HCT116 (cell line): ENCODE measurements around the gene CDAN1. TPM values are rescaled to one million over a fixed set of nuclear protein-coding genes. Genes with fewer than 3 reads are reported as not detected.
"Not testable (repeated sequence)": the region's sequence is repeated elsewhere in the genome, so short reads cannot be mapped to it uniquely, and the experiment has no call there.

ENCODE experiments used
- ATAC-seq: fragments of 200-7000 bp; cut with Tn5 transposase; 2 replicates; pipeline ENCODE4 v1.9.1; 2020; ENCODE audit warnings: mild to moderate bottlenecking, moderate library complexity
- BruUV-seq: library from RNA; stranded (reverse); fragments of 400-500 nt; replicated peaks from 2 replicates; lab custom pipeline; 2021; lab: Mats Ljungman, UMichigan
- CTCF ChIA-PET: fragments of 300-600 bp; sonication (Branson Sonifier 250); formaldehyde crosslinking; loops from one replicate; lab custom pipeline; 2021; ENCODE audit warnings: antibody characterized with exemption; lab: Charles Lee
- POLR2A ChIA-PET: fragments of 300-600, 350-600 bp; sonication (Branson Sonifier 250); formaldehyde crosslinking; loops from one replicate; lab custom pipeline; 2021; ENCODE audit warnings: antibody characterized with exemption; lab: Charles Lee
- RAD21 ChIA-PET, 2 experiments: fragments of 300-600 bp; sonication (Branson Sonifier 250); formaldehyde crosslinking; loops; one replicate each; lab custom pipeline; 2023; ENCODE audit warnings: low total read pairs in 2 of 2; ENCODE audit not compliant: uncharacterized antibody in 2 of 2, unreplicated experiment in 2 of 2, low non-redundant PET in 1 of 2; lab: Charles Lee
- DNase-seq: peaks from one replicate; pipeline ENCODE4 v3.0.0-alpha.2; 2010; ENCODE audit warnings: low read depth, low spot score
- H2AFZ ChIP-seq: fragments of 200-600 bp; shearing (Covaris generic), sonication (generic); 2 replicates; pipeline ENCODE4 v1.6.1; 2017; ENCODE audit warnings: low read depth, mixed run types, mixed read lengths, antibody characterized with exemption, low read length; ENCODE audit not compliant: poor library complexity, severe bottlenecking
- H3K27ac ChIP-seq: 2 replicates; pipeline ENCODE4 v1.5.1; 2012; ENCODE audit warnings: low read depth, low read length
- H3K27me3 ChIP-seq: fragments of 200-600 bp; sonication (generic); 2 replicates; pipeline ENCODE4 v1.6.1; 2016; ENCODE audit warnings: mixed run types, low read length, mixed read lengths; ENCODE audit not compliant: insufficient read depth
- H3K36me3 ChIP-seq, 2 experiments: fragments of 200-500 bp in 1 of 2; fragments of 200-600 bp in 1 of 2; sonication (Bioruptor generic) in 1 of 2; sonication (generic) in 1 of 2; 2 replicates each; pipeline versions ENCODE4 v1.5.1 to v1.6.1; 2014 to 2016; ENCODE audit warnings: low read length in 2 of 2, inconsistent platforms in 1 of 2, mixed read lengths in 1 of 2, mixed run types in 1 of 2; ENCODE audit not compliant: insufficient read depth in 2 of 2, control insufficient read depth in 1 of 2
- H3K4me1 ChIP-seq, 2 experiments: fragments of 200-600 bp in 1 of 2; sonication (generic) in 1 of 2; 2 replicates each; pipeline versions ENCODE4 v1.5.1 to v1.6.1; 2012 to 2017; ENCODE audit warnings: low read length in 2 of 2, inconsistent platforms in 1 of 2, mild to moderate bottlenecking in 1 of 2, mixed read lengths in 1 of 2, mixed run types in 1 of 2, moderate library complexity in 1 of 2; ENCODE audit not compliant: insufficient read depth in 2 of 2, control insufficient read depth in 1 of 2
- H3K4me2 ChIP-seq: fragments of 200-600 bp; sonication (generic); 2 replicates; pipeline ENCODE4 v1.6.1; 2017; ENCODE audit warnings: mixed run types, low read length, mixed read lengths
- H3K4me3 ChIP-seq, 2 experiments: fragments of 200-600 bp in 1 of 2; sonication (generic) in 1 of 2; replicated peaks in 1 of 2; 2 replicates each; pipeline ENCODE4 v1.5.1; 2011 to 2016; ENCODE audit warnings: low read length in 2 of 2, control low read depth in 1 of 2, low read depth in 1 of 2, mild to moderate bottlenecking in 1 of 2, mixed read lengths in 1 of 2, mixed run types in 1 of 2
- H3K79me2 ChIP-seq: fragments of 200-600 bp; sonication (generic); 2 replicates; pipeline ENCODE4 v1.6.1; 2017; ENCODE audit warnings: mild to moderate bottlenecking, mixed run types, low read length, moderate library complexity, mixed read lengths; ENCODE audit not compliant: insufficient read depth
- H3K9ac ChIP-seq: fragments of 200-600 bp; sonication (generic); 2 replicates; pipeline ENCODE4 v1.6.1; 2016; ENCODE audit warnings: low read length, mixed read lengths
- H3K9me2 ChIP-seq: fragments of 200-600 bp; sonication (generic), shearing (Covaris generic); 2 replicates; pipeline ENCODE4 v1.6.1; 2017; ENCODE audit warnings: mixed run types, mild to moderate bottlenecking, moderate library complexity; ENCODE audit not compliant: insufficient read depth
- H3K9me3 ChIP-seq, 2 experiments: fragments of 200-500 bp in 1 of 2; fragments of 200-600 bp in 1 of 2; sonication (Bioruptor generic) in 1 of 2; sonication (generic) in 1 of 2; 2 replicates each; pipeline ENCODE4 v1.6.1; 2014 to 2017; ENCODE audit warnings: low read length in 2 of 2, mixed read lengths in 2 of 2, inconsistent platforms in 1 of 2, low read depth in 1 of 2, mild to moderate bottlenecking in 1 of 2, mixed run types in 1 of 2, moderate library complexity in 1 of 2; ENCODE audit not compliant: control insufficient read depth in 1 of 2, insufficient read depth in 1 of 2
- H4K20me1 ChIP-seq: fragments of 200-600 bp; sonication (generic), shearing (Covaris generic); 2 replicates; pipeline ENCODE4 v1.6.1; 2017; ENCODE audit warnings: mixed run types, mild to moderate bottlenecking, moderate library complexity; ENCODE audit not compliant: insufficient read depth
- ATF3 ChIP-seq: IDR thresholded peaks from 2 replicates; pipeline ENCODE4 v1.6.1; 2012
- CEBPB ChIP-seq: IDR thresholded peaks from 2 replicates; pipeline ENCODE4 v1.6.1; 2012; ENCODE audit warnings: low read depth
- EGR1 ChIP-seq: IDR thresholded peaks from 2 replicates; pipeline ENCODE4 v1.6.1; 2012; ENCODE audit warnings: low read depth
- EZH2 ChIP-seq: fragments of 200-600 bp; sonication (generic); IDR thresholded peaks from 2 replicates; pipeline ENCODE4 v1.6.1; 2017; ENCODE audit warnings: antibody characterized with exemption, mixed run types
- FOSL1 ChIP-seq: IDR thresholded peaks from 2 replicates; pipeline ENCODE4 v1.6.1; 2012; ENCODE audit warnings: low read depth
- POLR2AphosphoS5 ChIP-seq: IDR thresholded peaks from 2 replicates; pipeline ENCODE4 v1.6.1; 2011; ENCODE audit warnings: mild to moderate bottlenecking, low read depth, low read length, moderate library complexity
- RAD21 ChIP-seq: IDR thresholded peaks from 2 replicates; pipeline ENCODE4 v1.6.1; 2012; ENCODE audit warnings: low read depth, mild to moderate bottlenecking
- REST ChIP-seq: IDR thresholded peaks from 2 replicates; pipeline ENCODE4 v1.6.1; 2012; ENCODE audit warnings: low read depth
- SIN3A ChIP-seq: IDR thresholded peaks from 2 replicates; pipeline ENCODE4 v1.6.1; 2012; ENCODE audit warnings: low read depth
- SP1 ChIP-seq: IDR thresholded peaks from 2 replicates; pipeline ENCODE4 v1.6.1; 2012; ENCODE audit warnings: low read depth
- SRF ChIP-seq: IDR thresholded peaks from 2 replicates; pipeline ENCODE4 v1.6.1; 2012; ENCODE audit warnings: low read depth
- TCF7L2 ChIP-seq: IDR thresholded peaks from 2 replicates; pipeline ENCODE4 v1.7.0; 2011; ENCODE audit warnings: borderline replicate concordance, inconsistent platforms; ENCODE audit not compliant: insufficient read depth, insufficient read length; ENCODE audit errors: extremely low read depth
- YY1 ChIP-seq: IDR thresholded peaks from 2 replicates; pipeline ENCODE4 v1.6.1; 2011; ENCODE audit warnings: low read length, low read depth, moderate library complexity, mild to moderate bottlenecking; ENCODE audit not compliant: insufficient replicate concordance; ENCODE audit errors: extremely low read depth
- ZBTB33 ChIP-seq: IDR thresholded peaks from 2 replicates; pipeline ENCODE4 v1.6.1; 2011; ENCODE audit warnings: mild to moderate bottlenecking, low read length, moderate library complexity; ENCODE audit not compliant: insufficient replicate concordance; ENCODE audit errors: extremely low read depth
- ZFX ChIP-seq: fragments of 450-650 bp; IDR thresholded peaks from 2 replicates; pipeline ENCODE4 v1.6.1; 2017
- ZNF274 ChIP-seq: fragments of 200-500 bp; sonication (Bioruptor generic); IDR thresholded peaks from 2 replicates; pipeline ENCODE4 v1.6.1; 2014; ENCODE audit warnings: mild to moderate bottlenecking, low read depth, low read length, inconsistent platforms
- intact Hi-C: fragments of 100-400 bp; cut with micrococcal nuclease; formaldehyde crosslinking; loops from 2 replicates; pipeline ENCODE4 v1.10.0; 2022
- total RNA-seq: library from RNA; stranded (reverse); gene quantifications from one replicate; pipeline ENCODE4 v1.2.1, GENCODE V29; 2021; ENCODE audit not compliant: unreplicated experiment
- TF ChIP-seq, protein P1 (sequence below): IDR thresholded peaks from 2 replicates; pipeline ENCODE4 v1.6.1; 2012

CDAN1 gene
- total RNA-seq, 1 experiment from 2014 or later = 22.4 TPM

DNA sequence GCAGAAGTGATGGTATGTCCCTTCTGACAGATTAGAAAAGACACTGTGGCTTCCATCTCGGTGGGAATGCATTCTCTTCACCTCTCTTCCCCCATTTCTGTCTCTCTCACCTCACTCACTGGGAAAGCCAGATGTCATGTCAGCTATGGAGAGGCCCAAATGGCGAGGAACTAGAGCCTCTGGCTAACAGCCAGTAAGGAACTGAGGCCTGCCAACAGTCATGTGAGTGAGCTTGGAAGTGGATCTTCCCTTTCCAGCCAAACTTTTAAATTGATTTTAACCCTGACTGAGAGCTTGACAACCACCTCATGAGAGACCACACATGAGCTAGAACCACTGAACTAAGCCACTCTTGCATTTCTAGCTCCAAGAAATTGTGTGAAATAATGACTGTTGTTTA, 35.2 kb upstream of the CDAN1 start:
- ChIA-PET RAD21 (no interaction called here), POLR2A (no interaction called here), CTCF (no interaction called here)
- ATAC-seq (no peak), DNase-seq (no peak)
- Histone ChIP-seq H2AFZ (no peak overlapping the region), H3K36me3 (no peaks in the 10 kb centered on the region), H3K4me2 (no peak overlapping the region), H3K9ac (no peak overlapping the region), H3K4me3 (no peak overlapping the region), H3K9me3 (no peaks in the 10 kb centered on the region), H3K4me1 (no peaks in the 10 kb centered on the region), H3K27ac (no peak overlapping the region), H3K79me2 (no peaks in the 10 kb centered on the region), H3K27me3 (no peaks in the 10 kb centered on the region), H3K9me2 (no peaks in the 10 kb centered on the region), H4K20me1 (no peaks in the 10 kb centered on the region)
- intact Hi-C loops = no loop called here
- TF ChIP-seq, protein P1, sequence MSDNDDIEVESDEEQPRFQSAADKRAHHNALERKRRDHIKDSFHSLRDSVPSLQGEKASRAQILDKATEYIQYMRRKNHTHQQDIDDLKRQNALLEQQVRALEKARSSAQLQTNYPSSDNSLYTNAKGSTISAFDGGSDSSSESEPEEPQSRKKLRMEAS = no peak
- TF ChIP-seq EGR1 = no peak
- TF ChIP-seq RAD21 = no peak
- TF ChIP-seq ZFX = no peak
- no peak for TF ChIP-seq REST
- no peak for TF ChIP-seq ZNF274
- TF ChIP-seq SP1 = no peak
- no peak for TF ChIP-seq FOSL1
- no peak for TF ChIP-seq SRF
- no peak for TF ChIP-seq POLR2AphosphoS5
- no peak for TF ChIP-seq YY1
- no peak for TF ChIP-seq EZH2
- no peak for TF ChIP-seq SIN3A
- TF ChIP-seq ZBTB33 = no peak
- TF ChIP-seq ATF3 = no peak
- TF ChIP-seq CEBPB = no peak
- no peak for TF ChIP-seq TCF7L2
- BruUV-seq = no TSS peak

DNA sequence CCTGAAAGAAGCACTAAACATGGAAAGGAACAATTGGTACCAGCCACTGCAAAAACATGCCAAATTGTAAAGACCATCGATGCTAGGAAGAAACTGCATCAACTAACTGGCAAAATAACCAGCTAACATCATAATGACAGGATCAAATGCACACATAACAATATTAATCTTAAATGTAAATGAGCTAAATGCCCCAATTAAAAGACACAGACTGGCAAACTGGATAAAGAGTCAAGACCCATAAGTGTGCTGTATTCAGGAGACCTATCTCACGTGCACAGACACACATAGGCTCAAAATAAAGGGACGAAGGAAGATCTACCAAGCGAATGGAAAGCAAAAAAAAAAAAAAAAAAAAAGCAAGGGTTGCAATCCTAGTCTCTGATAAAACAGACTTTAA, 29.2 kb upstream of the CDAN1 start:
- POLR2A ChIA-PET, H3K4me1 ChIP-seq, H3K9me2 ChIP-seq, intact Hi-C loops, H3K9me3 ChIP-seq, H3K36me3 ChIP-seq, H3K4me2 ChIP-seq, H3K27ac ChIP-seq, H3K4me3 ChIP-seq, RAD21 ChIA-PET, ATAC-seq, H4K20me1 ChIP-seq, H3K27me3 ChIP-seq, DNase-seq, H3K79me2 ChIP-seq, CTCF ChIA-PET, H2AFZ ChIP-seq, H3K9ac ChIP-seq, BruUV-seq: not testable (repeated sequence)
